Body of pancreas (tissue), 4 donors: ENCODE data around the gene GSE1.

Experiments
- POLR2A ChIP-seq, 3 donors: fragments of 450-650 bp; IDR thresholded peaks; one replicate each; pipeline ENCODE4 v1.6.1; 2016; ENCODE audit warnings: antibody characterized with exemption in 3 of 3, mild to moderate bottlenecking in 2 of 3
- TF ChIP-seq, protein P1 (sequence below), 7 experiments: fragments of 450-650 bp in 4 of 7; fragments of 200-600 bp in 3 of 7; sonication (generic) in 3 of 7; IDR thresholded peaks; one replicate each; pipeline ENCODE4 v1.5.1; 2016 to 2019; ENCODE audit warnings: antibody characterized with exemption in 7 of 7

DNA sequence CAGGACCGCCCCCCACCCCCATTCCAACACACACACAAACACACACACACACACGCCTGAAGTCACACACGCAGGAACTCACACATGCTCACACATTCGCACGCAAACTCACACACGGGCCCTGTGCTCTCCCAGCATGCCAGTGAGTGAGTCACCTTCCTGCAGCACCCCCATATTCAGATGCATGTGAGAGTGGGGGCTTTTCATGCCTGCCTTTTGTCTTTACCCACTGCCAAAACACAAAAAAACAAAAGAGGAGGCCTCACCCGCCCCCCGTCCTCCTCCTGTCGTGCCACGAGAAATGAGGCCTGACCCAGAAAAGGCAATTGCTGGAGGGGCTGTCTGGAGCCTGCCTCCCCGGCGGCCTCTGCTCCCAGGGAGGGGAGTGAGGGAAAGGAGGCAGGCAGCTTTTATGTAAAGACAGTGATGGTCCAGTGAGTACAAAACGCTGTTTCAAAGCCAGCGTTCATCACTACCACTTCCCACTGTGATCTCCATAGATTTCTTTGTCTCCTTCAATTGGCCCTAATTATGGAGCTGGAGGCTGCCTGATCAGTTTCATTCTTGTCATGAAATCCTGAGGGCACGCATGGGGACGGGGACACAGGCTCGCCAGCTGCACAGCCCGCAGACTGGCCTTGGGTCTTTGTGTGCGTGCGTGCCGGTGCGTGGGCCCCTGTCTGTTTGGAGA is 29.5 kb upstream of the GSE1 start:
- TF ChIP-seq, protein P1, sequence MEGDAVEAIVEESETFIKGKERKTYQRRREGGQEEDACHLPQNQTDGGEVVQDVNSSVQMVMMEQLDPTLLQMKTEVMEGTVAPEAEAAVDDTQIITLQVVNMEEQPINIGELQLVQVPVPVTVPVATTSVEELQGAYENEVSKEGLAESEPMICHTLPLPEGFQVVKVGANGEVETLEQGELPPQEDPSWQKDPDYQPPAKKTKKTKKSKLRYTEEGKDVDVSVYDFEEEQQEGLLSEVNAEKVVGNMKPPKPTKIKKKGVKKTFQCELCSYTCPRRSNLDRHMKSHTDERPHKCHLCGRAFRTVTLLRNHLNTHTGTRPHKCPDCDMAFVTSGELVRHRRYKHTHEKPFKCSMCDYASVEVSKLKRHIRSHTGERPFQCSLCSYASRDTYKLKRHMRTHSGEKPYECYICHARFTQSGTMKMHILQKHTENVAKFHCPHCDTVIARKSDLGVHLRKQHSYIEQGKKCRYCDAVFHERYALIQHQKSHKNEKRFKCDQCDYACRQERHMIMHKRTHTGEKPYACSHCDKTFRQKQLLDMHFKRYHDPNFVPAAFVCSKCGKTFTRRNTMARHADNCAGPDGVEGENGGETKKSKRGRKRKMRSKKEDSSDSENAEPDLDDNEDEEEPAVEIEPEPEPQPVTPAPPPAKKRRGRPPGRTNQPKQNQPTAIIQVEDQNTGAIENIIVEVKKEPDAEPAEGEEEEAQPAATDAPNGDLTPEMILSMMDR (IDR thresholded peaks at IDR 0.05): no peak
- no peak for TF ChIP-seq POLR2A (IDR thresholded peaks at IDR 0.05)
